Measurements from ENCODE around the gene ADCY4.
A peak's percentile ranks its signal among the peaks of the same experiment; 100 is the strongest.
"Not testable (repeated sequence)": the region's sequence is repeated elsewhere in the genome, so short reads cannot be mapped to it uniquely, and the experiment has no call there.

The ADCY4 gene

GRCh38 chr14:24337824-24338175 lies 2.9 kb upstream of the ADCY4 start:
- DNase-seq, result no peak

- no peak for DNase-seq
Observed at GRCh38 chr14:24337144-24337823, 2.4 kb upstream of the ADCY4 start.

- DNase-seq, result no peak
Observed at GRCh38 chr14:24335461-24336171, 745 bp upstream of the ADCY4 start.

- peak; percentile 89 for DNase-seq
Observed at GRCh38 chr14:24332268-24332993, 2.4 kb downstream of the ADCY4 start.

- no peak for DNase-seq
Observed at GRCh38 chr14:24331731-24332267, 3.1 kb downstream of the ADCY4 start.

- no peak for DNase-seq
Observed at GRCh38 chr14:24330973-24331674, 3.7 kb downstream of the ADCY4 start.

- DNase-seq, result no peak
Observed at GRCh38 chr14:24329736-24330135, 5.1 kb downstream of the ADCY4 start.

- DNase-seq, result no peak
Observed at GRCh38 chr14:24329073-24329663, 5.7 kb downstream of the ADCY4 start.

- DNase-seq, result not testable (repeated sequence)
Observed at GRCh38 chr14:24327914-24328313, 7.0 kb downstream of the ADCY4 start.

- no peak for DNase-seq
Observed at GRCh38 chr14:24327303-24327702, 7.6 kb downstream of the ADCY4 start.

GRCh38 chr14:24325963-24326362 lies 8.9 kb downstream of the ADCY4 start:
- no peak for DNase-seq

GRCh38 chr14:24325041-24325530 lies 9.8 kb downstream of the ADCY4 start:
- no peak for DNase-seq

- DNase-seq, result no peak
Observed at GRCh38 chr14:24324024-24324423, 10.8 kb downstream of the ADCY4 start.

- no peak for DNase-seq
Observed at GRCh38 chr14:24323341-24323740, 11.5 kb downstream of the ADCY4 start.

- no peak for DNase-seq
Observed at GRCh38 chr14:24322672-24323071, 12.2 kb downstream of the ADCY4 start.

- DNase-seq, result no peak
Observed at GRCh38 chr14:24321212-24321975, 13.5 kb downstream of the ADCY4 start.

GRCh38 chr14:24317141-24317928 lies 17.5 kb downstream of the ADCY4 start:
- DNase-seq, result no peak

GRCh38 chr14:24316597-24316950 lies 18.3 kb downstream of the ADCY4 start:
- no peak for DNase-seq

- DNase-seq, result no peak
Observed at GRCh38 chr14:24315807-24316596, 18.9 kb downstream of the ADCY4 start.

- DNase-seq, result no peak
Observed at GRCh38 chr14:24315243-24315806, 19.5 kb downstream of the ADCY4 start.
